K562 (cell line): ENCODE data around the gene SLC24A1. TPM values are rescaled to one million over a fixed set of nuclear protein-coding genes. Genes with fewer than 3 reads are reported as not detected.

Experiments used
- POLR2H ChIP-seq: IDR thresholded peaks from 2 replicates; pipeline ENCODE4 v1.6.1; 2016; ENCODE audit warnings: missing genetic modification characterization, low read depth, mild to moderate bottlenecking, control low read depth, missing compliant biosample characterization, moderate library complexity
- SREBF1 ChIP-seq: fragments of 150-350 bp; IDR thresholded peaks from 2 replicates; pipeline ENCODE4 v1.6.1; 2014; ENCODE audit warnings: antibody characterized with exemption, low read depth, low read length, borderline replicate concordance
- ZNF586 ChIP-seq: fragments of 450-650 bp; formaldehyde crosslinking; conservative IDR thresholded peaks from 2 replicates; pipeline ENCODE4 v1.4.0; 2020; ENCODE audit warnings: mild to moderate bottlenecking, moderate library complexity
- polyA plus RNA-seq, 8 experiments: library from polyadenylated mRNA; depleted of rRNA in 4 of 8; stranded (reverse) in 5 of 8; unstranded in 3 of 8; fragments of >200 nt; fragmentation: Nextera tagmentation in 2 of 8; fragmentation: Illumina TruSeq in 1 of 8; extraction: Ambion mirVana in 2 of 8; extraction: Trizol in 1 of 8; gene quantifications; 2 replicates each; pipeline versions ENCODE4 v1.2.1 to v1.2.3, GENCODE V29; 2011 to 2014; ENCODE audit warnings: inconsistent platforms in 1 of 8, missing spikeins in 1 of 8
- total RNA-seq, 7 experiments: library from RNA; depleted of rRNA in 6 of 7; stranded (reverse); fragments of >200 nt in 6 of 7; fragmentation: Illumina TruSeq in 2 of 7; extraction: Trizol in 2 of 7; gene quantifications; 2 replicates each; pipeline versions ENCODE4 v1.2.1 to v1.2.3, GENCODE V29; 2011 to 2021; ENCODE audit warnings: low replicate concordance in 1 of 7
- TF ChIP-seq, protein P1 (sequence below): fragments of 450-650 bp; formaldehyde crosslinking; IDR thresholded peaks from 2 replicates; pipeline ENCODE4 v1.4.0; 2020; ENCODE audit warnings: mild to moderate bottlenecking, mixed read lengths
- TF ChIP-seq, protein P2 (sequence below): IDR thresholded peaks from 2 replicates; pipeline ENCODE4 v1.6.1; 2012; ENCODE audit warnings: low read depth, low read length, improper control_type of control experiment, borderline replicate concordance
- TF ChIP-seq, protein P3 (sequence below): sonication (generic); formaldehyde crosslinking; IDR thresholded peaks from 2 replicates; pipeline ENCODE4 v1.9.0; 2022; ENCODE audit warnings: mild to moderate bottlenecking, missing genetic modification reagents
- TF ChIP-seq, protein P4 (sequence below): fragments of 250-450 bp; sonication (Bioruptor Pico); IDR thresholded peaks from 2 replicates; pipeline ENCODE4 v1.8.0; 2022; ENCODE audit warnings: inconsistent platforms

The SLC24A1 gene
- total and polyA plus RNA-seq, 9 of the 15 experiments (the other 6 are each of a cell fraction or from before 2014, with no cell fraction given): 3.1 to 8.2 (median 5.5) TPM

DNA sequence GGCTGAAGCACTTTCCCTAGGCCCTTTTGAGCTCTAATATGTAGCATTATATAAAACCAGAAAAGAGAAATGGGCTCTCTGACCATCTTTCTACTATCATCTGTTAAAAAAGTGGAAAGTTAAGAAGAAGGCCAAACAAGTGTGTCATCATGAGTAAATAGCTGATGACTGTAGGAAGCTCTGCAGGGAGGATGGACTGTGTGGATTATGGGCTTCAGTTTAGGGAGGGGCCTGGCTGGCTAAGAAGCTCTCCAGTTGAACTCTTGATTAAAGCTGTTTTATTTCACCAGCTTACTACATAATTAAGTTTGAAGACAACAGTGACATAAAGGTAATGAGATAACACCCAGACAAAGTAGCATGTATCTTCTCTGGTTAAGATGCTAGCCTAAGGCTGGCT is 41.5 kb upstream of the SLC24A1 start (continued):
- TF ChIP-seq, protein P1, sequence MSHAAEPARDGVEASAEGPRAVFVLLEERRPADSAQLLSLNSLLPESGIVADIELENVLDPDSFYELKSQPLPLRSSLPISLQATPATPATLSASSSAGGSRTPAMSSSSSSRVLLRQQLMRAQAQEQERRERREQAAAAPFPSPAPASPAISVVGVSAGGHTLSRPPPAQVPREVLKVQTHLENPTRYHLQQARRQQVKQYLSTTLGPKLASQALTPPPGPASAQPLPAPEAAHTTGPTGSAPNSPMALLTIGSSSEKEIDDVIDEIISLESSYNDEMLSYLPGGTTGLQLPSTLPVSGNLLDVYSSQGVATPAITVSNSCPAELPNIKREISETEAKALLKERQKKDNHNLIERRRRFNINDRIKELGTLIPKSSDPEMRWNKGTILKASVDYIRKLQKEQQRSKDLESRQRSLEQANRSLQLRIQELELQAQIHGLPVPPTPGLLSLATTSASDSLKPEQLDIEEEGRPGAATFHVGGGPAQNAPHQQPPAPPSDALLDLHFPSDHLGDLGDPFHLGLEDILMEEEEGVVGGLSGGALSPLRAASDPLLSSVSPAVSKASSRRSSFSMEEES (CRISPR knock-in tag): no peak
- TF ChIP-seq POLR2H (tag): no peak
- no peak for TF ChIP-seq ZNF586 (CRISPR knock-in tag)
- TF ChIP-seq, protein P2, sequence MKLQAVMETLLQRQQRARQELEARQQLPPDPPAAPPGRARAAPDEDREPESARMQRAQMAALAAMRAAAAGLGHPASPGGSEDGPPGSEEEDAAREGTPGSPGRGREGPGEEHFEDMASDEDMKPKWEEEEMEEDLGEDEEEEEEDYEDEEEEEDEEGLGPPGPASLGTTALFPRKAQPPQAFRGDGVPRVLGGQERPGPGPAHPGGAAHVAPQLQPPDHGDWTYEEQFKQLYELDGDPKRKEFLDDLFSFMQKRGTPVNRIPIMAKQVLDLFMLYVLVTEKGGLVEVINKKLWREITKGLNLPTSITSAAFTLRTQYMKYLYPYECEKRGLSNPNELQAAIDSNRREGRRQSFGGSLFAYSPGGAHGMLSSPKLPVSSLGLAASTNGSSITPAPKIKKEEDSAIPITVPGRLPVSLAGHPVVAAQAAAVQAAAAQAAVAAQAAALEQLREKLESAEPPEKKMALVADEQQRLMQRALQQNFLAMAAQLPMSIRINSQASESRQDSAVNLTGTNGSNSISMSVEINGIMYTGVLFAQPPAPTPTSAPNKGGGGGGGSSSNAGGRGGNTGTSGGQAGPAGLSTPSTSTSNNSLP: no peak
- TF ChIP-seq SREBF1: no peak
- TF ChIP-seq, protein P3, sequence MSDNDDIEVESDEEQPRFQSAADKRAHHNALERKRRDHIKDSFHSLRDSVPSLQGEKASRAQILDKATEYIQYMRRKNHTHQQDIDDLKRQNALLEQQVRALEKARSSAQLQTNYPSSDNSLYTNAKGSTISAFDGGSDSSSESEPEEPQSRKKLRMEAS (CRISPR knock-in tag): no peak
- TF ChIP-seq, protein P4, sequence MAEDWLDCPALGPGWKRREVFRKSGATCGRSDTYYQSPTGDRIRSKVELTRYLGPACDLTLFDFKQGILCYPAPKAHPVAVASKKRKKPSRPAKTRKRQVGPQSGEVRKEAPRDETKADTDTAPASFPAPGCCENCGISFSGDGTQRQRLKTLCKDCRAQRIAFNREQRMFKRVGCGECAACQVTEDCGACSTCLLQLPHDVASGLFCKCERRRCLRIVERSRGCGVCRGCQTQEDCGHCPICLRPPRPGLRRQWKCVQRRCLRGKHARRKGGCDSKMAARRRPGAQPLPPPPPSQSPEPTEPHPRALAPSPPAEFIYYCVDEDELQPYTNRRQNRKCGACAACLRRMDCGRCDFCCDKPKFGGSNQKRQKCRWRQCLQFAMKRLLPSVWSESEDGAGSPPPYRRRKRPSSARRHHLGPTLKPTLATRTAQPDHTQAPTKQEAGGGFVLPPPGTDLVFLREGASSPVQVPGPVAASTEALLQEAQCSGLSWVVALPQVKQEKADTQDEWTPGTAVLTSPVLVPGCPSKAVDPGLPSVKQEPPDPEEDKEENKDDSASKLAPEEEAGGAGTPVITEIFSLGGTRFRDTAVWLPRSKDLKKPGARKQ: no peak
